Hepatocyte (in vitro differentiated cells): ENCODE data around the gene TMA7B. TPM values are rescaled to one million over a fixed set of nuclear protein-coding genes. Genes with fewer than 3 reads are reported as not detected.

Experiments used
- DNase-seq: peaks from one replicate; pipeline ENCODE4 v3.0.0-alpha.2; 2016; ENCODE audit warnings: low spot score
- H2AFZ ChIP-seq: fragments of 200-600 bp; sonication (generic); 2 replicates; pipeline ENCODE4 v1.6.0; 2016; ENCODE audit warnings: antibody characterized with exemption, mild to moderate bottlenecking
- H3K27ac ChIP-seq: fragments of 200-600 bp; sonication (generic); 2 replicates; pipeline ENCODE4 v1.5.1; 2016; ENCODE audit warnings: mild to moderate bottlenecking
- H3K27me3 ChIP-seq: fragments of 200-600 bp; sonication (generic); 2 replicates; pipeline ENCODE4 v1.6.1; 2016
- H3K36me3 ChIP-seq: fragments of 200-600 bp; sonication (generic); replicated peaks from 2 replicates; pipeline ENCODE4 v1.5.1; 2016; ENCODE audit warnings: low read depth; ENCODE audit not compliant: insufficient read depth
- H3K4me1 ChIP-seq: fragments of 200-600 bp; sonication (generic); 2 replicates; pipeline ENCODE4 v1.5.1; 2016; ENCODE audit warnings: mild to moderate bottlenecking, moderate library complexity; ENCODE audit not compliant: insufficient read depth
- H3K4me2 ChIP-seq: fragments of 200-600 bp; sonication (generic); 2 replicates; pipeline ENCODE4 v1.6.0; 2016
- H3K4me3 ChIP-seq: fragments of 200-600 bp; sonication (generic); 2 replicates; pipeline ENCODE4 v1.5.1; 2016; ENCODE audit warnings: mild to moderate bottlenecking
- H3K79me2 ChIP-seq: fragments of 200-600 bp; sonication (generic); 2 replicates; pipeline ENCODE4 v1.6.0; 2017; ENCODE audit warnings: mild to moderate bottlenecking
- H3K9me2 ChIP-seq: fragments of 200-600 bp; sonication (generic); replicated peaks from 2 replicates; pipeline ENCODE4 v1.6.0; 2017; ENCODE audit warnings: mild to moderate bottlenecking; ENCODE audit not compliant: insufficient read depth
- H3K9me3 ChIP-seq: fragments of 200-600 bp; sonication (generic); 2 replicates; pipeline ENCODE4 v1.5.1; 2016; ENCODE audit warnings: low read depth, mild to moderate bottlenecking
- H4K20me1 ChIP-seq: fragments of 200-600 bp; sonication (generic); 2 replicates; pipeline ENCODE4 v1.6.0; 2016; ENCODE audit warnings: mild to moderate bottlenecking; ENCODE audit not compliant: insufficient read depth, poor library complexity, severe bottlenecking
- EZH2 ChIP-seq: fragments of 200-600 bp; sonication (generic); IDR thresholded peaks from 2 replicates; pipeline ENCODE4 v1.6.1; 2016; ENCODE audit warnings: antibody characterized with exemption, mild to moderate bottlenecking, borderline replicate concordance
- EZH2phosphoT487 ChIP-seq: fragments of 200-600 bp; sonication (generic); IDR thresholded peaks from one replicate; pipeline ENCODE4 v1.6.1; 2018; ENCODE audit warnings: antibody characterized with exemption, mild to moderate bottlenecking, low read depth, moderate library complexity; ENCODE audit not compliant: unreplicated experiment, severe bottlenecking
- WGBS: methylation state at CpG from one replicate; pipeline ENCODE4 v1.1.6; 2016; ENCODE audit warnings: low lambda C conversion rate; ENCODE audit errors: missing lambda C conversion rate; 5-methylcytosine and 5-hydroxymethylcytosine counted together
- polyA plus RNA-seq: library from polyadenylated mRNA; unstranded; fragments of >200 nt; fragmentation: Nextera tagmentation; extraction: Ambion mirVana; gene quantifications from 2 replicates; pipeline ENCODE4 v1.2.1, GENCODE V29; 2016
- total RNA-seq: library from RNA; depleted of rRNA; stranded (reverse); fragments of >200 nt; gene quantifications from 2 replicates; pipeline ENCODE4 v1.2.3, GENCODE V29; 2014
- TF ChIP-seq, protein P1 (sequence below): fragments of 200-600 bp; sonication (generic); IDR thresholded peaks from 2 replicates; pipeline ENCODE4 v1.5.1; 2016; ENCODE audit warnings: antibody characterized with exemption, mild to moderate bottlenecking; ENCODE audit not compliant: poor library complexity

TMA7B gene
- total and polyA plus RNA-seq, 2 experiments from 2014 or later, result not detected

DNA sequence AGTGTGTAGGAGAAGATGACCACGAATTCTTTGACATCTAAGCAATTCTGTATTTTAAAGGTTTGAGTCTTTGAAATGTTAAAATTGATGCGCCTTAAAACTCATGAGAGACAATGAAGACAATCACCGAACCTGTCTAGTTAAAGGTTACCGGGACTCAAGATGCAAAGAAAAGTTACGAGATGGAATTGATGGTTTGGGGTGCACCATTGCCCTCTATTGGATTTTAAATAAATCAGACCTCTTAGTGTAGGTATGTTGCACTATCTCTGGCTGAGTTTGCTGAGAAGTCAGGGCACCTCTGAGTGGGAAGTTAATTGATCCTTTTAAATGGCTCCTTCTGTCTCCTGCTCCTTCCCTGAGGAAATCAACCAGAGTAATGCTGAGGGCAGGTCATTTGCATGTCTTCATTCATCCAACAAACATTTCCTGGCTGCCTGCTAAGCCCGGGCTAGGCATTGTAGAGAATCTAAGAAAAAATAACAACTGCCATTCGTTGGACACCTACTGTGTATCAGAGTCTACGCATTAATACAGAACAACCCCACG, 19.4 kb upstream of the TMA7B start:
- no peak overlapping the region for H2AFZ ChIP-seq
- H3K9me3 ChIP-seq, result no peaks in the 10 kb centered on the region
- no peaks in the 10 kb centered on the region for H4K20me1 ChIP-seq
- TF ChIP-seq, protein P1, sequence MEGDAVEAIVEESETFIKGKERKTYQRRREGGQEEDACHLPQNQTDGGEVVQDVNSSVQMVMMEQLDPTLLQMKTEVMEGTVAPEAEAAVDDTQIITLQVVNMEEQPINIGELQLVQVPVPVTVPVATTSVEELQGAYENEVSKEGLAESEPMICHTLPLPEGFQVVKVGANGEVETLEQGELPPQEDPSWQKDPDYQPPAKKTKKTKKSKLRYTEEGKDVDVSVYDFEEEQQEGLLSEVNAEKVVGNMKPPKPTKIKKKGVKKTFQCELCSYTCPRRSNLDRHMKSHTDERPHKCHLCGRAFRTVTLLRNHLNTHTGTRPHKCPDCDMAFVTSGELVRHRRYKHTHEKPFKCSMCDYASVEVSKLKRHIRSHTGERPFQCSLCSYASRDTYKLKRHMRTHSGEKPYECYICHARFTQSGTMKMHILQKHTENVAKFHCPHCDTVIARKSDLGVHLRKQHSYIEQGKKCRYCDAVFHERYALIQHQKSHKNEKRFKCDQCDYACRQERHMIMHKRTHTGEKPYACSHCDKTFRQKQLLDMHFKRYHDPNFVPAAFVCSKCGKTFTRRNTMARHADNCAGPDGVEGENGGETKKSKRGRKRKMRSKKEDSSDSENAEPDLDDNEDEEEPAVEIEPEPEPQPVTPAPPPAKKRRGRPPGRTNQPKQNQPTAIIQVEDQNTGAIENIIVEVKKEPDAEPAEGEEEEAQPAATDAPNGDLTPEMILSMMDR, result no peak
- TF ChIP-seq EZH2, result no peak
- TF ChIP-seq EZH2phosphoT487, result no peak
- 62% methylated on average over 9 of the region's 9 CpGs for WGBS
- peaks cover 14% of the 10 kb centered on the region for H3K27me3 ChIP-seq
- no peak overlapping the region for H3K4me2 ChIP-seq
- no peaks in the 10 kb centered on the region for H3K9me2 ChIP-seq
- no peaks in the 10 kb centered on the region for H3K4me1 ChIP-seq
- H3K79me2 ChIP-seq, result no peaks in the 10 kb centered on the region
- no peak for DNase-seq
- no peak overlapping the region for H3K4me3 ChIP-seq
- no peaks in the 10 kb centered on the region for H3K36me3 ChIP-seq
- H3K27ac ChIP-seq, result no peak overlapping the region

DNA sequence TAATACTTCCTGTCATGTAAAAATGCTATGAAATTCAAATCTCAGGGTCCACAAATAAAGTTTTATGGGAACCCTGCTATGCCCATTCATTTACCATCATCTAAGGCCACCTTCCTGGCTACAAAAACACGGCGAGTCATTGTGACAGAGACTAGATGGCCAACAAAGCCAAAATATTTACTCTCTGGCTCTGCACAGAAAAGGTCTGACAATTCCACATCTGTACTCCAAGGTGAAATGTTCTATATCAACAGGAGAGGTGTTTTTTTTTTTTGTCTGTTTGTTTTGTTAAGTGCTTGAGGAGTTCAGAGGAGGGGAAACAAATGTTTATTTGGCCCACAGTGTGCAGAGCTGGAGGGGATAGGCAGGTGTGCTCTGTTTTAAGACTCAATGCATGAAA, 18.6 kb upstream of the TMA7B start:
- Histone ChIP-seq H3K9me2 (no peaks in the 10 kb centered on the region), H2AFZ (no peak overlapping the region), H3K27me3 (peaks cover 7% of the 10 kb centered on the region), H3K4me1 (peaks cover 3% of the 10 kb centered on the region), H3K36me3 (no peaks in the 10 kb centered on the region), H3K79me2 (no peaks in the 10 kb centered on the region), H3K9me3 (no peaks in the 10 kb centered on the region), H3K4me2 (no peak overlapping the region), H3K27ac (no peak overlapping the region), H4K20me1 (no peaks in the 10 kb centered on the region), H3K4me3 (no peak overlapping the region)
- WGBS, result 64% methylated on average over 2 of the region's 2 CpGs
- no peak for DNase-seq
- TF ChIP-seq, protein P1, result no peak
- TF ChIP-seq EZH2, result no peak
- no peak for TF ChIP-seq EZH2phosphoT487

DNA sequence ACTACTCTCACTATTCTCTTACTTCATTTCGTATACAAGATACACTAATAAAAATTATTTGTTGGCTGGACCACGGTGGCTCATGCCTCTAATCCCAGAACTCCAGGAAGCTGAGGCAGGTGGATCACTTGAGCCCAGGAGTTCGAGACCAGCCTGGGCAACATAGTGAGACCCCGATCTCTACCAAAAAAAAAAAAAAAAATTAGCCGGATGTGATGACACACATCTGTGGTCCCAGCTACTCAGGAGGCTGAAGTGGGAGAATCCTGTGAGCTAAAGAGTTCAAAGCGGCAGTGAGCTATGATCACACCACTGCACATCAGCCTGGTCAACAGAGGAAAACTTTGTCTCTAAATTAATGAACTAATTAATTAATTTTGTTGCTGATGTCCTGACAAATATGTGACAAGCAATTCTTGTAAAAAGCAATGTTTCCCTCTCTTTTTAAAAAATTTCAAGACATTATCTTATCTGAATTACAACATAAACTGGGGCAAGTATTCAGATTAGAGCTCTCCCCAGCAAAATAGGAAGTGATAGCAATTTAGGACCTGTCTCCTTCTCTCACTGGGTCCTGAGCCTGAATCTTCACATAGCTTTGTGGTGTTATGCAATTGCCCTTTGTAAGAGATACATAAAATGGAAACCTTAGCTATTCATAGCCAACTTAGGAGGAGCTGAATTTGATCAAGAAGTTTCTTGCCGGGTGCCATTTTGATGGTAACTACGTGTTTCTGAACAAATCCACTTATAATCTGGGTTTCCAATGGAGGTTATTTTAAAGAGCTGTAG, 17.6 kb upstream of the TMA7B start:
- peaks cover 8% of the 10 kb centered on the region for H3K4me1 ChIP-seq
- H4K20me1 ChIP-seq, result no peaks in the 10 kb centered on the region
- H2AFZ ChIP-seq, result no peak overlapping the region
- H3K27ac ChIP-seq, result no peak overlapping the region
- H3K4me3 ChIP-seq, result no peak overlapping the region
- no peak for DNase-seq
- no peaks in the 10 kb centered on the region for H3K27me3 ChIP-seq
- H3K4me2 ChIP-seq, result no peak overlapping the region
- no peaks in the 10 kb centered on the region for H3K9me3 ChIP-seq
- no peaks in the 10 kb centered on the region for H3K79me2 ChIP-seq
- H3K9me2 ChIP-seq, result no peaks in the 10 kb centered on the region
- no peaks in the 10 kb centered on the region for H3K36me3 ChIP-seq
- no peak for TF ChIP-seq EZH2phosphoT487
- TF ChIP-seq, protein P1, result no peak
- WGBS, result 87% methylated on average over 8 of the region's 8 CpGs
